HCT116 (cell line): ENCODE results near the gene MERTK.
"Not testable (repeated sequence)": the region's sequence is repeated elsewhere in the genome, so short reads cannot be mapped to it uniquely, and the experiment has no call there.

Experiments
- EGR1 ChIP-seq: IDR thresholded peaks from 2 replicates; pipeline ENCODE4 v1.6.1; 2012; ENCODE audit warnings: low read depth
- EZH2 ChIP-seq: fragments of 200-600 bp; sonication (generic); IDR thresholded peaks from 2 replicates; pipeline ENCODE4 v1.6.1; 2017; ENCODE audit warnings: antibody characterized with exemption, mixed run types
- SIN3A ChIP-seq: IDR thresholded peaks from 2 replicates; pipeline ENCODE4 v1.6.1; 2012; ENCODE audit warnings: low read depth
- YY1 ChIP-seq: IDR thresholded peaks from 2 replicates; pipeline ENCODE4 v1.6.1; 2011; ENCODE audit warnings: low read length, low read depth, moderate library complexity, mild to moderate bottlenecking; ENCODE audit not compliant: insufficient replicate concordance; ENCODE audit errors: extremely low read depth
- TF ChIP-seq, protein P1 (sequence below), 3 experiments: fragments of 200-600 bp in 1 of 3; sonication (generic) in 1 of 3; IDR thresholded peaks in 2 of 3; conservative IDR thresholded peaks in 1 of 3; 2 replicates each; pipeline ENCODE4 v1.5.1; 2012 to 2017; ENCODE audit warnings: low read depth in 2 of 3, low read length in 2 of 3, antibody characterized with exemption in 1 of 3, borderline replicate concordance in 1 of 3, control low read depth in 1 of 3, mild to moderate bottlenecking in 1 of 3, mixed read lengths in 1 of 3, mixed run types in 1 of 3, moderate library complexity in 1 of 3; ENCODE audit not compliant: insufficient read depth in 1 of 3
- TF ChIP-seq, protein P2 (sequence below): IDR thresholded peaks from 2 replicates; pipeline ENCODE4 v1.6.1; 2012; ENCODE audit warnings: low read depth
- TF ChIP-seq, protein P3 (sequence below): IDR thresholded peaks from 2 replicates; pipeline ENCODE4 v1.6.1; 2012

DNA sequence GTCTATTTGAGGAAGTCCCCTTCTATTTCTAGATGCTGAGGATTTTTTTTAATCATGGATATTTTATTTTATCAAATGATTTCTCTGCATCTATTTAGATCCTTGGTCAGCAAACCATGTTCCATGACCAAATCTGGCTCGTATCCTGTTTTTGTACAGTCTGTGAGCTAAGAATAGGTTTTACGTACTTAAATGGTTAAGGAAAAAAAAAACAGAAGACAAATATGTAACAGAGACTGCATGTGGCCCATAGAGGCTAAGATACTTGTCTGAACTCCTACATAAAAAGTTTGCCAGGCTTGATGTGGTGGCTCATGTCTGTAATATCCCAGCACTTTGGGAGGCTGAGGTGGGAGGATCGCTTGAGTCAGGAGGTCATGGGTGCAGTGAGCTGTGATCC, 45.9 kb upstream of the MERTK start:
- TF ChIP-seq, protein P1, sequence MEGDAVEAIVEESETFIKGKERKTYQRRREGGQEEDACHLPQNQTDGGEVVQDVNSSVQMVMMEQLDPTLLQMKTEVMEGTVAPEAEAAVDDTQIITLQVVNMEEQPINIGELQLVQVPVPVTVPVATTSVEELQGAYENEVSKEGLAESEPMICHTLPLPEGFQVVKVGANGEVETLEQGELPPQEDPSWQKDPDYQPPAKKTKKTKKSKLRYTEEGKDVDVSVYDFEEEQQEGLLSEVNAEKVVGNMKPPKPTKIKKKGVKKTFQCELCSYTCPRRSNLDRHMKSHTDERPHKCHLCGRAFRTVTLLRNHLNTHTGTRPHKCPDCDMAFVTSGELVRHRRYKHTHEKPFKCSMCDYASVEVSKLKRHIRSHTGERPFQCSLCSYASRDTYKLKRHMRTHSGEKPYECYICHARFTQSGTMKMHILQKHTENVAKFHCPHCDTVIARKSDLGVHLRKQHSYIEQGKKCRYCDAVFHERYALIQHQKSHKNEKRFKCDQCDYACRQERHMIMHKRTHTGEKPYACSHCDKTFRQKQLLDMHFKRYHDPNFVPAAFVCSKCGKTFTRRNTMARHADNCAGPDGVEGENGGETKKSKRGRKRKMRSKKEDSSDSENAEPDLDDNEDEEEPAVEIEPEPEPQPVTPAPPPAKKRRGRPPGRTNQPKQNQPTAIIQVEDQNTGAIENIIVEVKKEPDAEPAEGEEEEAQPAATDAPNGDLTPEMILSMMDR (IDR thresholded peaks at IDR 0.05 in 2 of 3, conservative IDR thresholded peaks at IDR 0.05 in 1 of 3; ENCODE audit: borderline replicate concordance in 1 of 3, insufficient read depth in 1 of 3, low read depth in 2 of 3, low read length in 2 of 3) = not testable (repeated sequence)
- not testable (repeated sequence) for TF ChIP-seq EZH2, SIN3A, YY1, EGR1
- TF ChIP-seq, protein P2, sequence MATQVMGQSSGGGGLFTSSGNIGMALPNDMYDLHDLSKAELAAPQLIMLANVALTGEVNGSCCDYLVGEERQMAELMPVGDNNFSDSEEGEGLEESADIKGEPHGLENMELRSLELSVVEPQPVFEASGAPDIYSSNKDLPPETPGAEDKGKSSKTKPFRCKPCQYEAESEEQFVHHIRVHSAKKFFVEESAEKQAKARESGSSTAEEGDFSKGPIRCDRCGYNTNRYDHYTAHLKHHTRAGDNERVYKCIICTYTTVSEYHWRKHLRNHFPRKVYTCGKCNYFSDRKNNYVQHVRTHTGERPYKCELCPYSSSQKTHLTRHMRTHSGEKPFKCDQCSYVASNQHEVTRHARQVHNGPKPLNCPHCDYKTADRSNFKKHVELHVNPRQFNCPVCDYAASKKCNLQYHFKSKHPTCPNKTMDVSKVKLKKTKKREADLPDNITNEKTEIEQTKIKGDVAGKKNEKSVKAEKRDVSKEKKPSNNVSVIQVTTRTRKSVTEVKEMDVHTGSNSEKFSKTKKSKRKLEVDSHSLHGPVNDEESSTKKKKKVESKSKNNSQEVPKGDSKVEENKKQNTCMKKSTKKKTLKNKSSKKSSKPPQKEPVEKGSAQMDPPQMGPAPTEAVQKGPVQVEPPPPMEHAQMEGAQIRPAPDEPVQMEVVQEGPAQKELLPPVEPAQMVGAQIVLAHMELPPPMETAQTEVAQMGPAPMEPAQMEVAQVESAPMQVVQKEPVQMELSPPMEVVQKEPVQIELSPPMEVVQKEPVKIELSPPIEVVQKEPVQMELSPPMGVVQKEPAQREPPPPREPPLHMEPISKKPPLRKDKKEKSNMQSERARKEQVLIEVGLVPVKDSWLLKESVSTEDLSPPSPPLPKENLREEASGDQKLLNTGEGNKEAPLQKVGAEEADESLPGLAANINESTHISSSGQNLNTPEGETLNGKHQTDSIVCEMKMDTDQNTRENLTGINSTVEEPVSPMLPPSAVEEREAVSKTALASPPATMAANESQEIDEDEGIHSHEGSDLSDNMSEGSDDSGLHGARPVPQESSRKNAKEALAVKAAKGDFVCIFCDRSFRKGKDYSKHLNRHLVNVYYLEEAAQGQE = not testable (repeated sequence)
- TF ChIP-seq, protein P3, sequence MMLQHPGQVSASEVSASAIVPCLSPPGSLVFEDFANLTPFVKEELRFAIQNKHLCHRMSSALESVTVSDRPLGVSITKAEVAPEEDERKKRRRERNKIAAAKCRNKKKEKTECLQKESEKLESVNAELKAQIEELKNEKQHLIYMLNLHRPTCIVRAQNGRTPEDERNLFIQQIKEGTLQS = not testable (repeated sequence)
